Caco-2 (cell line): Measurements from ENCODE around the gene INPP4B. TPM values are rescaled to one million over a fixed set of nuclear protein-coding genes. Genes with fewer than 3 reads are reported as not detected.

Experiments
- BruUV-seq: library from RNA; stranded (reverse); fragments of 400-500 nt; replicated peaks from 2 replicates; lab custom pipeline; 2021; lab: Mats Ljungman, UMichigan
- CTCF ChIA-PET: fragments of 300-600 bp; sonication (Branson Sonifier 250); formaldehyde crosslinking; loops from one replicate; lab custom pipeline; 2022; ENCODE audit warnings: antibody characterized with exemption; lab: Charles Lee
- POLR2A ChIA-PET: fragments of 300-600 bp; sonication (Branson Sonifier 250); formaldehyde crosslinking; loops from one replicate; lab custom pipeline; 2022; ENCODE audit warnings: antibody characterized with exemption; lab: Charles Lee
- DNase-seq, 2 experiments: peaks; one replicate each; pipeline versions ENCODE4 v3.0.0 to v3.0.0-alpha.2; 2020 to 2022
- H3K27me3 ChIP-seq: replicated peaks from 2 replicates; pipeline ENCODE4 v1.6.0; 2011; ENCODE audit warnings: low read length; ENCODE audit not compliant: control insufficient read depth, insufficient read depth
- H3K36me3 ChIP-seq: 2 replicates; pipeline ENCODE4 v1.5.1; 2011; ENCODE audit warnings: low read length; ENCODE audit not compliant: control insufficient read depth, insufficient read depth
- H3K4me1 ChIP-seq: fragments of 250-450 bp; sonication (Bioruptor Pico); 2 replicates; pipeline ENCODE4 v1.5.1; 2020; ENCODE audit warnings: mild to moderate bottlenecking
- H3K4me3 ChIP-seq: 2 replicates; pipeline ENCODE4 v1.5.1; 2011; ENCODE audit warnings: low read depth, mild to moderate bottlenecking, control low read depth, low read length
- H3K9me3 ChIP-seq: fragments of 250-450 bp; sonication (Bioruptor Pico); 2 replicates; pipeline ENCODE4 v1.5.1; 2020; ENCODE audit warnings: mild to moderate bottlenecking, moderate library complexity
- H3K27ac Mint-ChIP-seq: one replicate; pipeline ENCODE4 v1.8.0; 2022; ENCODE audit warnings: mixed read lengths; ENCODE audit not compliant: unreplicated experiment
- H3K27me3 Mint-ChIP-seq: one replicate; pipeline ENCODE4 v1.8.0; 2022; ENCODE audit warnings: mixed read lengths; ENCODE audit not compliant: insufficient read depth, unreplicated experiment
- H3K36me3 Mint-ChIP-seq: one replicate; pipeline ENCODE4 v1.8.0; 2022; ENCODE audit warnings: mild to moderate bottlenecking, mixed read lengths; ENCODE audit not compliant: insufficient read depth, unreplicated experiment
- H3K4me1 Mint-ChIP-seq: one replicate; pipeline ENCODE4 v1.8.0; 2022; ENCODE audit warnings: low read depth, mixed read lengths; ENCODE audit not compliant: unreplicated experiment
- H3K4me3 Mint-ChIP-seq: one replicate; pipeline ENCODE4 v1.8.0; 2022; ENCODE audit warnings: mild to moderate bottlenecking, moderate library complexity, mixed read lengths; ENCODE audit not compliant: unreplicated experiment
- H3K9me3 Mint-ChIP-seq: one replicate; pipeline ENCODE4 v1.8.0; 2022; ENCODE audit warnings: mixed read lengths; ENCODE audit not compliant: unreplicated experiment
- intact Hi-C: fragments of 100-400 bp; cut with micrococcal nuclease; formaldehyde crosslinking; loops from one replicate; pipeline ENCODE4 v1.10.0; 2022; ENCODE audit not compliant: unreplicated experiment
- total RNA-seq: library from RNA; stranded (reverse); gene quantifications from 2 replicates; pipeline ENCODE4 v1.2.3, GENCODE V29; 2022
- TF ChIP-seq, protein P1 (sequence below), 2 experiments: fragments of 200-600 bp in 1 of 2; IDR thresholded peaks; 1 replicate in 1 of 2; 2 replicates in 1 of 2; pipeline versions ENCODE4 v1.5.1 to v1.8.0; 2011 to 2022; ENCODE audit warnings: antibody characterized with exemption in 1 of 2, control low read depth in 1 of 2, inconsistent platforms in 1 of 2, low read depth in 1 of 2, low read length in 1 of 2, mild to moderate bottlenecking in 1 of 2, moderate library complexity in 1 of 2; ENCODE audit not compliant: insufficient read depth in 1 of 2, severe bottlenecking in 1 of 2, unreplicated experiment in 1 of 2

Gene INPP4B
- total RNA-seq, 1 experiment from 2014 or later = 10.3 TPM

- POLR2A ChIA-PET = no interaction called here
Measured at GRCh38 chr4:142721187-142721586, 124.9 kb downstream of the INPP4B start.

GRCh38 chr4:142719854-142720541, 126.1 kb downstream of the INPP4B start:
- intact Hi-C loops = loop anchor here (1.0 kb wide), 4 partner anchors 277 to 593 kb away; no protein-coding TSS in a partner anchor
- DNase-seq = peak in 1 of 2 experiments; percentile 21
- BruUV-seq = no TSS peak
- H3K36me3 Mint-ChIP-seq = no peaks in the 10 kb centered on the region
- CTCF ChIA-PET = interaction anchor here (0.7 to 1.0 kb wide), 3 partner anchors 153 to 365 kb away, joined by 3 to 4 read pairs (median 4); no protein-coding TSS in a partner anchor
- no peaks in the 10 kb centered on the region for H3K9me3 ChIP-seq
- H3K27me3 ChIP-seq = no peaks in the 10 kb centered on the region
- H3K9me3 Mint-ChIP-seq = no peaks in the 10 kb centered on the region
- TF ChIP-seq, protein P1, sequence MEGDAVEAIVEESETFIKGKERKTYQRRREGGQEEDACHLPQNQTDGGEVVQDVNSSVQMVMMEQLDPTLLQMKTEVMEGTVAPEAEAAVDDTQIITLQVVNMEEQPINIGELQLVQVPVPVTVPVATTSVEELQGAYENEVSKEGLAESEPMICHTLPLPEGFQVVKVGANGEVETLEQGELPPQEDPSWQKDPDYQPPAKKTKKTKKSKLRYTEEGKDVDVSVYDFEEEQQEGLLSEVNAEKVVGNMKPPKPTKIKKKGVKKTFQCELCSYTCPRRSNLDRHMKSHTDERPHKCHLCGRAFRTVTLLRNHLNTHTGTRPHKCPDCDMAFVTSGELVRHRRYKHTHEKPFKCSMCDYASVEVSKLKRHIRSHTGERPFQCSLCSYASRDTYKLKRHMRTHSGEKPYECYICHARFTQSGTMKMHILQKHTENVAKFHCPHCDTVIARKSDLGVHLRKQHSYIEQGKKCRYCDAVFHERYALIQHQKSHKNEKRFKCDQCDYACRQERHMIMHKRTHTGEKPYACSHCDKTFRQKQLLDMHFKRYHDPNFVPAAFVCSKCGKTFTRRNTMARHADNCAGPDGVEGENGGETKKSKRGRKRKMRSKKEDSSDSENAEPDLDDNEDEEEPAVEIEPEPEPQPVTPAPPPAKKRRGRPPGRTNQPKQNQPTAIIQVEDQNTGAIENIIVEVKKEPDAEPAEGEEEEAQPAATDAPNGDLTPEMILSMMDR (IDR thresholded peaks at IDR 0.05; ENCODE audit: insufficient read depth in 1 of 2, low read depth in 1 of 2, low read length in 1 of 2, severe bottlenecking in 1 of 2, unreplicated experiment in 1 of 2) = peak in 1 of 2 experiments; percentile 37
- H3K4me1 ChIP-seq = no peaks in the 10 kb centered on the region
- POLR2A ChIA-PET = no interaction called here
- H3K4me3 Mint-ChIP-seq = no peak overlapping the region
- H3K4me3 ChIP-seq = no peak overlapping the region
- H3K36me3 ChIP-seq = no peaks in the 10 kb centered on the region
- H3K27me3 Mint-ChIP-seq = no peaks in the 10 kb centered on the region
- no peaks in the 10 kb centered on the region for H3K4me1 Mint-ChIP-seq
- no peak overlapping the region for H3K27ac Mint-ChIP-seq

More at GRCh38 chr4:142721187-142721586, 124.9 kb downstream of the INPP4B start:
- Histone ChIP-seq H3K9me3 (no peaks in the 10 kb centered on the region), H3K4me1 (no peaks in the 10 kb centered on the region), H3K36me3 (no peaks in the 10 kb centered on the region), H3K27me3 (no peaks in the 10 kb centered on the region), H3K4me3 (no peak overlapping the region)
- intact Hi-C loops = no loop called here
- no peak overlapping the region for H3K4me3 Mint-ChIP-seq
- no peaks in the 10 kb centered on the region for H3K9me3 Mint-ChIP-seq
- TF ChIP-seq, protein P1 (IDR thresholded peaks at IDR 0.05; ENCODE audit: insufficient read depth in 1 of 2, low read depth in 1 of 2, low read length in 1 of 2, severe bottlenecking in 1 of 2, unreplicated experiment in 1 of 2) = no peak
- no peaks in the 10 kb centered on the region for H3K27me3 Mint-ChIP-seq
- CTCF ChIA-PET = no interaction called here
- no peak overlapping the region for H3K27ac Mint-ChIP-seq
- no peaks in the 10 kb centered on the region for H3K36me3 Mint-ChIP-seq
- no TSS peak for BruUV-seq
- no peak for DNase-seq
- H3K4me1 Mint-ChIP-seq = no peaks in the 10 kb centered on the region

DNA sequence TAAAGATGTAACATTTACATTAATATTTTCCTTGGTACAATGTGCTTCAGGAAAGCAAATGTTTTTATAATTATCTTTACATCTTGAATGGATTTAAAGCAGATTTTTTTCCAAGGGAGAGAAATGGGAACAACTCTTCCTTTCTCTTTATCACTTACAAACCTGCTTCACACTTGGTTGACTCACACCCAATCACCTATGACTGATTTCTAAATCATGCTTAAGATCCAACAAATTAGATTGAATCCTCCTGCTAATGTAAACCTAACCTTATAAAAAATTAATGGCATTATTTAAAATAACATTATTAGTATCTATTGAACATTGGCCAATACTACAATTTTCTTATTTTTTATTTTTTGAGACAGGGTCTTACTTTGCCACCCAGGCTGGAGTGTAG, 127.1 kb downstream of the INPP4B start:
- Histone ChIP-seq H3K36me3 (no peaks in the 10 kb centered on the region), H3K27me3 (no peaks in the 10 kb centered on the region), H3K9me3 (no peaks in the 10 kb centered on the region), H3K4me1 (no peaks in the 10 kb centered on the region), H3K4me3 (no peak overlapping the region)
- Mint-ChIP-seq H3K27me3 (no peaks in the 10 kb centered on the region), H3K27ac (no peak overlapping the region), H3K4me1 (no peaks in the 10 kb centered on the region), H3K36me3 (no peaks in the 10 kb centered on the region), H3K4me3 (no peak overlapping the region), H3K9me3 (no peaks in the 10 kb centered on the region)
- intact Hi-C loops = no loop called here
- BruUV-seq = no TSS peak
- CTCF ChIA-PET = no interaction called here
- DNase-seq = no peak
- TF ChIP-seq, protein P1 (IDR thresholded peaks at IDR 0.05; ENCODE audit: insufficient read depth in 1 of 2, low read depth in 1 of 2, low read length in 1 of 2, severe bottlenecking in 1 of 2, unreplicated experiment in 1 of 2) = no peak
- POLR2A ChIA-PET = no interaction called here
